Smooth muscle cell (in vitro differentiated cells): Measurements from ENCODE around the gene CS. TPM values are rescaled to one million over a fixed set of nuclear protein-coding genes. Genes with fewer than 3 reads are reported as not detected.

Experiments
- DNase-seq: peaks from one replicate; lab custom pipeline; 2025; ENCODE audit not compliant: unreplicated experiment; lab: John Stamatoyannopoulos, UW
- H2AFZ ChIP-seq: fragments of 200-600 bp; sonication (generic); 2 replicates; pipeline ENCODE4 v1.6.0; 2016; ENCODE audit warnings: antibody characterized with exemption, low read depth, mild to moderate bottlenecking
- H3F3A ChIP-seq: fragments of 200-600 bp; sonication (generic); 2 replicates; pipeline ENCODE4 v1.6.0; 2017; ENCODE audit warnings: antibody characterized with exemption, low read depth
- H3K27ac ChIP-seq: fragments of 200-600 bp; sonication (generic); 2 replicates; pipeline ENCODE4 v1.5.1; 2016; ENCODE audit warnings: low read depth, mild to moderate bottlenecking
- H3K27me3 ChIP-seq: fragments of 200-600 bp; sonication (generic); 2 replicates; pipeline ENCODE4 v1.6.1; 2016; ENCODE audit warnings: low read depth, mild to moderate bottlenecking
- H3K36me3 ChIP-seq: fragments of 200-600 bp; sonication (generic); 2 replicates; pipeline ENCODE4 v1.5.1; 2016; ENCODE audit warnings: low read depth
- H3K4me1 ChIP-seq: fragments of 200-600 bp; sonication (generic); 2 replicates; pipeline ENCODE4 v1.5.1; 2016; ENCODE audit warnings: low read depth
- H3K4me2 ChIP-seq: fragments of 200-600 bp; sonication (generic); 2 replicates; pipeline ENCODE4 v1.6.0; 2016; ENCODE audit warnings: mild to moderate bottlenecking
- H3K4me3 ChIP-seq: fragments of 200-600 bp; sonication (generic); 2 replicates; pipeline ENCODE4 v1.5.1; 2016; ENCODE audit warnings: mild to moderate bottlenecking
- H3K79me2 ChIP-seq: fragments of 200-600 bp; sonication (generic); 2 replicates; pipeline ENCODE4 v1.6.0; 2016; ENCODE audit warnings: low read depth, mild to moderate bottlenecking
- H3K9ac ChIP-seq: fragments of 200-600 bp; sonication (generic); 2 replicates; pipeline ENCODE4 v1.6.0; 2016; ENCODE audit warnings: low read depth
- H3K9me3 ChIP-seq: fragments of 200-600 bp; sonication (generic); replicated peaks from 2 replicates; pipeline ENCODE4 v1.5.1; 2016; ENCODE audit warnings: low read depth
- H4K20me1 ChIP-seq: fragments of 200-600 bp; sonication (generic); 2 replicates; pipeline ENCODE4 v1.6.0; 2016; ENCODE audit warnings: low read depth
- CTCF ChIP-seq: fragments of 200-600 bp; sonication (generic); IDR thresholded peaks from 2 replicates; pipeline ENCODE4 v1.5.1; 2017; ENCODE audit warnings: borderline replicate concordance, mild to moderate bottlenecking, antibody characterized with exemption; ENCODE audit not compliant: insufficient read depth, poor library complexity, severe bottlenecking
- WGBS: methylation state at CpG from one replicate; pipeline ENCODE4 v1.1.7; 2016; ENCODE audit warnings: low lambda C conversion rate; 5-methylcytosine and 5-hydroxymethylcytosine counted together
- polyA plus RNA-seq: library from polyadenylated mRNA; unstranded; fragments of >200 nt; fragmentation: Nextera tagmentation; extraction: Ambion mirVana; gene quantifications from 2 replicates; pipeline ENCODE4 v1.2.1, GENCODE V29; 2016
- total RNA-seq: library from RNA; depleted of rRNA; stranded (reverse); fragments of >200 nt; gene quantifications from 2 replicates; pipeline ENCODE4 v1.2.3, GENCODE V29; 2014

CS gene
- total and polyA plus RNA-seq, 2 experiments from 2014 or later = 83.3 to 138 TPM

GRCh38 chr12:56282579-56282978 lies 17.6 kb downstream of the CS start:
- Histone ChIP-seq H3K27me3 (no peaks in the 10 kb centered on the region), H4K20me1 (peaks cover 9% of the 10 kb centered on the region), H3K79me2 (peaks cover 10% of the 10 kb centered on the region), H3K9ac (no peak overlapping the region), H2AFZ (no peak overlapping the region), H3K4me3 (no peak overlapping the region), H3K36me3 (peaks cover 36% of the 10 kb centered on the region), H3K9me3 (no peaks in the 10 kb centered on the region), H3K4me1 (no peaks in the 10 kb centered on the region), H3K27ac (no peak overlapping the region), H3F3A (no peaks in the 10 kb centered on the region), H3K4me2 (no peak overlapping the region)
- DNase-seq = no peak
- WGBS = 95% methylated on average over 2 of the region's 2 CpGs
- TF ChIP-seq CTCF = no peak

GRCh38 chr12:56282030-56282429 lies 18.1 kb downstream of the CS start:
- WGBS = 96% methylated on average over 6 of the region's 6 CpGs
- Histone ChIP-seq H3K9ac (no peak overlapping the region), H3K27ac (no peak overlapping the region), H2AFZ (no peak overlapping the region), H3F3A (no peaks in the 10 kb centered on the region), H3K4me1 (no peaks in the 10 kb centered on the region), H4K20me1 (peaks cover 6% of the 10 kb centered on the region), H3K79me2 (peaks cover 8% of the 10 kb centered on the region), H3K4me2 (no peak overlapping the region), H3K27me3 (no peaks in the 10 kb centered on the region), H3K9me3 (no peaks in the 10 kb centered on the region), H3K36me3 (peaks cover 36% of the 10 kb centered on the region), H3K4me3 (no peak overlapping the region)
- no peak for DNase-seq
- no peak for TF ChIP-seq CTCF

GRCh38 chr12:56280849-56281248 lies 19.3 kb downstream of the CS start:
- TF ChIP-seq CTCF = no peak
- H4K20me1 ChIP-seq = no peaks in the 10 kb centered on the region
- H3K79me2 ChIP-seq = peaks cover 4% of the 10 kb centered on the region
- H2AFZ ChIP-seq = no peak overlapping the region
- no peaks in the 10 kb centered on the region for H3K4me1 ChIP-seq
- peaks cover 36% of the 10 kb centered on the region for H3K36me3 ChIP-seq
- no peaks in the 10 kb centered on the region for H3K9me3 ChIP-seq
- DNase-seq = no peak
- no peak overlapping the region for H3K27ac ChIP-seq
- H3K27me3 ChIP-seq = no peaks in the 10 kb centered on the region
- no peaks in the 10 kb centered on the region for H3F3A ChIP-seq
- no peak overlapping the region for H3K4me2 ChIP-seq
- H3K9ac ChIP-seq = no peak overlapping the region
- H3K4me3 ChIP-seq = no peak overlapping the region

GRCh38 chr12:56278905-56279304 lies 21.2 kb downstream of the CS start:
- peaks cover 42% of the 10 kb centered on the region for H3K36me3 ChIP-seq
- no peak for TF ChIP-seq CTCF
- WGBS = 92% methylated on average over 3 of the region's 3 CpGs

More at GRCh38 chr12:56278905-56279304, 21.2 kb downstream of the CS start:
- H4K20me1 ChIP-seq = no peaks in the 10 kb centered on the region
- no peak overlapping the region for H3K4me3 ChIP-seq
- no peaks in the 10 kb centered on the region for H3K27me3 ChIP-seq
- DNase-seq = no peak
- no peak overlapping the region for H3K27ac ChIP-seq
- H3K79me2 ChIP-seq = no peaks in the 10 kb centered on the region
- no peaks in the 10 kb centered on the region for H3K4me1 ChIP-seq
- H3K9me3 ChIP-seq = no peaks in the 10 kb centered on the region
- no peak overlapping the region for H3K4me2 ChIP-seq
- H3F3A ChIP-seq = no peaks in the 10 kb centered on the region
- no peak overlapping the region for H2AFZ ChIP-seq
- no peak overlapping the region for H3K9ac ChIP-seq
